ENCODE measurements around the gene ADGRA3. TPM values are rescaled to one million over a fixed set of nuclear protein-coding genes. Genes with fewer than 3 reads are reported as not detected.

Gene ADGRA3
- total and polyA plus RNA-seq, 2 of the 13 experiments (the other 11 are each of a cell fraction or from before 2014, with no cell fraction given): 32.2 to 40.8 TPM

DNA sequence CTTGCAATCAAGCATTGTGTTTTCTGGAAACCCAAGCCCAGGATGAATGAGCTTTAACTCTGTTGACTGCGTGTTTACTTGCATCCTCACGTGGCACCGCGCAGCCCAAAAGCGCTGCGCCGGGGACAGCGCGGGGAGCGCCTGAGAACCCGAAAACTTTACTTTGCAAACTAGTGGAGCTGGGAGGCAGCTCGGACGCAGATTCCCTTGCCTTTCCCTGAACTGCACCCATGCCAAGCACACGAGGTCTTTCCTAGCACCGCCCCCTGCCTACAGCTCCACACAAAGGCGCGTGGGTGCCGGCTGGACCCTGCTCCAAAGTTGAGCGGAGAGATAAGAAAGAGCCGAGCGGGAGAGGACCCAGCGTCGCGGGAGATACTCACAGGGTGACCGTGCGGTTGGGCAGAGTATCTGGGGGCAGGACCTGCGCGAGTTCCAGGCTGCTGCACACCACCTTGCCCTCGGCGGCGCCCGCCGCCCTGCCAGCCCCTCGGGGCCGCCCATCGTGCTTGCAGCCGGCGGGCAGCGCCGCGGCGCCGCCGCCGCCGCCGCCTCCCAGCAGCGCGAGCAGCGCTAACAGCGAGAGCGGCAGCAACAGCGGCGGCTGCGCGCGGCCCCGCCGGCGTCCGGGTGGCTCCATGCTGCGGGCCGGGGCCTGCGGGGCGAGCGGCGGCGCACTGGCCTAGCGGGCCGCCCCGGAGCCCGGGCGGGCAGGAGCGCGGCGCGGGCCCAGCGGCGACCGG, 550 bp downstream of the ADGRA3 start (continued):
- TF ChIP-seq SSRP1 (CRISPR knock-in tag; IDR thresholded peaks at IDR 0.05) (no peak), POLR2G (IDR thresholded peaks at IDR 0.05; ENCODE audit: low read depth, low read length) (peak; percentile 83), SP4 (CRISPR knock-in tag; IDR thresholded peaks at IDR 0.05) (0 out of 2 replicates have a peak, but pooled peaks have one; percentile 13), NONO (IDR thresholded peaks at IDR 0.05) (no peak), NONO (CRISPR knock-in tag; conservative IDR thresholded peaks at IDR 0.05) (peak; percentile 67; the same call in 1 of the 2 replicates), POLR2A (IDR thresholded peaks at IDR 0.05; ENCODE audit: insufficient read depth in 1 of 2, low read depth in 2 of 2, low read length in 2 of 2) (peak; percentile 55 to 78; a peak in 3 of 4 replicates), ISX (CRISPR knock-in tag; conservative IDR thresholded peaks at IDR 0.05) (peak; percentile 76; the same call in 1 of the 2 replicates), ZNF605 (CRISPR knock-in tag; IDR thresholded peaks at IDR 0.05) (0 out of 2 replicates have a peak, but pooled peaks have one; percentile 44), KDM2A (CRISPR knock-in tag; IDR thresholded peaks at IDR 0.05; ENCODE audit: borderline replicate concordance, low read depth) (peak; percentile 70; the same call in 1 of the 2 replicates), KMT2A (CRISPR knock-in tag; IDR thresholded peaks at IDR 0.05) (peak; percentile 83), KLF6 (CRISPR knock-in tag; IDR thresholded peaks at IDR 0.05) (peak; percentile 37; the same call in 1 of the 2 replicates)
- TF ChIP-seq, protein P1, sequence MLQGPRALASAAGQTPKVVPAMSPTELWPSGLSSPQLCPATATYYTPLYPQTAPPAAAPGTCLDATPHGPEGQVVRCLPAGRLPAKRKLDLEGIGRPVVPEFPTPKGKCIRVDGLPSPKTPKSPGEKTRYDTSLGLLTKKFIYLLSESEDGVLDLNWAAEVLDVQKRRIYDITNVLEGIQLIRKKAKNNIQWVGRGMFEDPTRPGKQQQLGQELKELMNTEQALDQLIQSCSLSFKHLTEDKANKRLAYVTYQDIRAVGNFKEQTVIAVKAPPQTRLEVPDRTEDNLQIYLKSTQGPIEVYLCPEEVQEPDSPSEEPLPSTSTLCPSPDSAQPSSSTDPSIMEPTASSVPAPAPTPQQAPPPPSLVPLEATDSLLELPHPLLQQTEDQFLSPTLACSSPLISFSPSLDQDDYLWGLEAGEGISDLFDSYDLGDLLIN (CRISPR knock-in tag; IDR thresholded peaks at IDR 0.05; ENCODE audit: borderline replicate concordance): 0 out of 2 replicates have a peak, but pooled peaks have one; percentile 29
- TF ChIP-seq, protein P2, sequence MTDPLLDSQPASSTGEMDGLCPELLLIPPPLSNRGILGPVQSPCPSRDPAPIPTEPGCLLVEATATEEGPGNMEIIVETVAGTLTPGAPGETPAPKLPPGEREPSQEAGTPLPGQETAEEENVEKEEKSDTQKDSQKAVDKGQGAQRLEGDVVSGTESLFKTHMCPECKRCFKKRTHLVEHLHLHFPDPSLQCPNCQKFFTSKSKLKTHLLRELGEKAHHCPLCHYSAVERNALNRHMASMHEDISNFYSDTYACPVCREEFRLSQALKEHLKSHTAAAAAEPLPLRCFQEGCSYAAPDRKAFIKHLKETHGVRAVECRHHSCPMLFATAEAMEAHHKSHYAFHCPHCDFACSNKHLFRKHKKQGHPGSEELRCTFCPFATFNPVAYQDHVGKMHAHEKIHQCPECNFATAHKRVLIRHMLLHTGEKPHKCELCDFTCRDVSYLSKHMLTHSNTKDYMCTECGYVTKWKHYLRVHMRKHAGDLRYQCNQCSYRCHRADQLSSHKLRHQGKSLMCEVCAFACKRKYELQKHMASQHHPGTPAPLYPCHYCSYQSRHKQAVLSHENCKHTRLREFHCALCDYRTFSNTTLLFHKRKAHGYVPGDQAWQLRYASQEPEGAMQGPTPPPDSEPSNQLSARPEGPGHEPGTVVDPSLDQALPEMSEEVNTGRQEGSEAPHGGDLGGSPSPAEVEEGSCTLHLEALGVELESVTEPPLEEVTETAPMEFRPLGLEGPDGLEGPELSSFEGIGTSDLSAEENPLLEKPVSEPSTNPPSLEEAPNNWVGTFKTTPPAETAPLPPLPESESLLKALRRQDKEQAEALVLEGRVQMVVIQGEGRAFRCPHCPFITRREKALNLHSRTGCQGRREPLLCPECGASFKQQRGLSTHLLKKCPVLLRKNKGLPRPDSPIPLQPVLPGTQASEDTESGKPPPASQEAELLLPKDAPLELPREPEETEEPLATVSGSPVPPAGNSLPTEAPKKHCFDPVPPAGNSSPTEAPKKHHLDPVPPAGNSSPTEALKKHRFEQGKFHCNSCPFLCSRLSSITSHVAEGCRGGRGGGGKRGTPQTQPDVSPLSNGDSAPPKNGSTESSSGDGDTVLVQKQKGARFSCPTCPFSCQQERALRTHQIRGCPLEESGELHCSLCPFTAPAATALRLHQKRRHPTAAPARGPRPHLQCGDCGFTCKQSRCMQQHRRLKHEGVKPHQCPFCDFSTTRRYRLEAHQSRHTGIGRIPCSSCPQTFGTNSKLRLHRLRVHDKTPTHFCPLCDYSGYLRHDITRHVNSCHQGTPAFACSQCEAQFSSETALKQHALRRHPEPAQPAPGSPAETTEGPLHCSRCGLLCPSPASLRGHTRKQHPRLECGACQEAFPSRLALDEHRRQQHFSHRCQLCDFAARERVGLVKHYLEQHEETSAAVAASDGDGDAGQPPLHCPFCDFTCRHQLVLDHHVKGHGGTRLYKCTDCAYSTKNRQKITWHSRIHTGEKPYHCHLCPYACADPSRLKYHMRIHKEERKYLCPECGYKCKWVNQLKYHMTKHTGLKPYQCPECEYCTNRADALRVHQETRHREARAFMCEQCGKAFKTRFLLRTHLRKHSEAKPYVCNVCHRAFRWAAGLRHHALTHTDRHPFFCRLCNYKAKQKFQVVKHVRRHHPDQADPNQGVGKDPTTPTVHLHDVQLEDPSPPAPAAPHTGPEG (CRISPR knock-in tag; IDR thresholded peaks at IDR 0.05): peak; percentile 42
- TF ChIP-seq, protein P3, sequence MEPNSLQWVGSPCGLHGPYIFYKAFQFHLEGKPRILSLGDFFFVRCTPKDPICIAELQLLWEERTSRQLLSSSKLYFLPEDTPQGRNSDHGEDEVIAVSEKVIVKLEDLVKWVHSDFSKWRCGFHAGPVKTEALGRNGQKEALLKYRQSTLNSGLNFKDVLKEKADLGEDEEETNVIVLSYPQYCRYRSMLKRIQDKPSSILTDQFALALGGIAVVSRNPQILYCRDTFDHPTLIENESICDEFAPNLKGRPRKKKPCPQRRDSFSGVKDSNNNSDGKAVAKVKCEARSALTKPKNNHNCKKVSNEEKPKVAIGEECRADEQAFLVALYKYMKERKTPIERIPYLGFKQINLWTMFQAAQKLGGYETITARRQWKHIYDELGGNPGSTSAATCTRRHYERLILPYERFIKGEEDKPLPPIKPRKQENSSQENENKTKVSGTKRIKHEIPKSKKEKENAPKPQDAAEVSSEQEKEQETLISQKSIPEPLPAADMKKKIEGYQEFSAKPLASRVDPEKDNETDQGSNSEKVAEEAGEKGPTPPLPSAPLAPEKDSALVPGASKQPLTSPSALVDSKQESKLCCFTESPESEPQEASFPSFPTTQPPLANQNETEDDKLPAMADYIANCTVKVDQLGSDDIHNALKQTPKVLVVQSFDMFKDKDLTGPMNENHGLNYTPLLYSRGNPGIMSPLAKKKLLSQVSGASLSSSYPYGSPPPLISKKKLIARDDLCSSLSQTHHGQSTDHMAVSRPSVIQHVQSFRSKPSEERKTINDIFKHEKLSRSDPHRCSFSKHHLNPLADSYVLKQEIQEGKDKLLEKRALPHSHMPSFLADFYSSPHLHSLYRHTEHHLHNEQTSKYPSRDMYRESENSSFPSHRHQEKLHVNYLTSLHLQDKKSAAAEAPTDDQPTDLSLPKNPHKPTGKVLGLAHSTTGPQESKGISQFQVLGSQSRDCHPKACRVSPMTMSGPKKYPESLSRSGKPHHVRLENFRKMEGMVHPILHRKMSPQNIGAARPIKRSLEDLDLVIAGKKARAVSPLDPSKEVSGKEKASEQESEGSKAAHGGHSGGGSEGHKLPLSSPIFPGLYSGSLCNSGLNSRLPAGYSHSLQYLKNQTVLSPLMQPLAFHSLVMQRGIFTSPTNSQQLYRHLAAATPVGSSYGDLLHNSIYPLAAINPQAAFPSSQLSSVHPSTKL (CRISPR knock-in tag; IDR thresholded peaks at IDR 0.05): 0 out of 2 replicates have a peak, but pooled peaks have one; percentile 38
- TF ChIP-seq, protein P4, sequence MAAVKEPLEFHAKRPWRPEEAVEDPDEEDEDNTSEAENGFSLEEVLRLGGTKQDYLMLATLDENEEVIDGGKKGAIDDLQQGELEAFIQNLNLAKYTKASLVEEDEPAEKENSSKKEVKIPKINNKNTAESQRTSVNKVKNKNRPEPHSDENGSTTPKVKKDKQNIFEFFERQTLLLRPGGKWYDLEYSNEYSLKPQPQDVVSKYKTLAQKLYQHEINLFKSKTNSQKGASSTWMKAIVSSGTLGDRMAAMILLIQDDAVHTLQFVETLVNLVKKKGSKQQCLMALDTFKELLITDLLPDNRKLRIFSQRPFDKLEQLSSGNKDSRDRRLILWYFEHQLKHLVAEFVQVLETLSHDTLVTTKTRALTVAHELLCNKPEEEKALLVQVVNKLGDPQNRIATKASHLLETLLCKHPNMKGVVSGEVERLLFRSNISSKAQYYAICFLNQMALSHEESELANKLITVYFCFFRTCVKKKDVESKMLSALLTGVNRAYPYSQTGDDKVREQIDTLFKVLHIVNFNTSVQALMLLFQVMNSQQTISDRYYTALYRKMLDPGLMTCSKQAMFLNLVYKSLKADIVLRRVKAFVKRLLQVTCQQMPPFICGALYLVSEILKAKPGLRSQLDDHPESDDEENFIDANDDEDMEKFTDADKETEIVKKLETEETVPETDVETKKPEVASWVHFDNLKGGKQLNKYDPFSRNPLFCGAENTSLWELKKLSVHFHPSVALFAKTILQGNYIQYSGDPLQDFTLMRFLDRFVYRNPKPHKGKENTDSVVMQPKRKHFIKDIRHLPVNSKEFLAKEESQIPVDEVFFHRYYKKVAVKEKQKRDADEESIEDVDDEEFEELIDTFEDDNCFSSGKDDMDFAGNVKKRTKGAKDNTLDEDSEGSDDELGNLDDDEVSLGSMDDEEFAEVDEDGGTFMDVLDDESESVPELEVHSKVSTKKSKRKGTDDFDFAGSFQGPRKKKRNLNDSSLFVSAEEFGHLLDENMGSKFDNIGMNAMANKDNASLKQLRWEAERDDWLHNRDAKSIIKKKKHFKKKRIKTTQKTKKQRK (IDR thresholded peaks at IDR 0.05; ENCODE audit: low read length): no peak
